IPS DF 4.7 (cell line): Measurements from ENCODE around the gene AGPAT2.

ENCODE experiments used
- DNase-seq: peaks from one replicate; pipeline ENCODE4 v3.0.0-alpha.2; 2013; ENCODE audit warnings: low spot score; ENCODE audit errors: extremely low read depth

Gene AGPAT2

DNA sequence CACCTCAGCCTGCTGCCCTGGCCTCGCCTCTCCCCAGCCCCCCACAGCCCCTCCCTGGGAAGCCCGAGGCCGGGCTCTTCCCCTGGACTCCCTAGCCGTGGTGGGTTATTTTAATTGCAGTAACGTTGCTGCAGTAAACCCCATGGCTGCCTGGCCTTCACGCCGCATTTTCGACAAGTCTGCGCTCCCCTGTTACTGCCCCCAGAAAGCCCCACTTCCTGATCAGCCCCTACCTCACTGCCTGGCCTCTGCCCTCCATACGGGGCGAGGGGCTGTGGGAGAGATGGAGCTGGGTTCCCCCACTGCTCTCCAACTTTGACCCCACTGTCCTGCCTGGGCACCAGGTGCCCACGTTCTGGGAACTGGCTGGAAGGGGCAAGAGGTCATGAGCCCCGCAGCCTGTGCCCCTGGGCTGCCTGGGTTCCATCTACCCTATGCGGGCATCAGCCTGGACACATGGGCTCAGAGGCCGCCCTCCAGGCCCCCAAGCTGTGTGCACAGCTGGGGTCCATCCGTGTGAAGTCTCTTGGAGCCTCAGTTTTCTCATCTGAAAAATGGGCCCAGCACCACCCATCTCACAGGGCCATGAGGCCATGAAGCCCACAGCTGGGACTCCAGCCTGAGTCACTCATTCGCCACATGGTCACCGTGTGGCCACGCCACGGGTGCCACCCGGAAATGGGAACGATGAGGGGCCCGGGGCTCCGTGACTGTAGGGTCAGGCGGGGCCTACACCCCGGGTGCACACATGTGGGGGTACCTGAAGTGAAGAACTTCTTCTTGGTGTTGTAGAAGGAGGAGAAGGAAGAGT is 13.1 kb downstream of the AGPAT2 start:
- no peak for DNase-seq

DNA sequence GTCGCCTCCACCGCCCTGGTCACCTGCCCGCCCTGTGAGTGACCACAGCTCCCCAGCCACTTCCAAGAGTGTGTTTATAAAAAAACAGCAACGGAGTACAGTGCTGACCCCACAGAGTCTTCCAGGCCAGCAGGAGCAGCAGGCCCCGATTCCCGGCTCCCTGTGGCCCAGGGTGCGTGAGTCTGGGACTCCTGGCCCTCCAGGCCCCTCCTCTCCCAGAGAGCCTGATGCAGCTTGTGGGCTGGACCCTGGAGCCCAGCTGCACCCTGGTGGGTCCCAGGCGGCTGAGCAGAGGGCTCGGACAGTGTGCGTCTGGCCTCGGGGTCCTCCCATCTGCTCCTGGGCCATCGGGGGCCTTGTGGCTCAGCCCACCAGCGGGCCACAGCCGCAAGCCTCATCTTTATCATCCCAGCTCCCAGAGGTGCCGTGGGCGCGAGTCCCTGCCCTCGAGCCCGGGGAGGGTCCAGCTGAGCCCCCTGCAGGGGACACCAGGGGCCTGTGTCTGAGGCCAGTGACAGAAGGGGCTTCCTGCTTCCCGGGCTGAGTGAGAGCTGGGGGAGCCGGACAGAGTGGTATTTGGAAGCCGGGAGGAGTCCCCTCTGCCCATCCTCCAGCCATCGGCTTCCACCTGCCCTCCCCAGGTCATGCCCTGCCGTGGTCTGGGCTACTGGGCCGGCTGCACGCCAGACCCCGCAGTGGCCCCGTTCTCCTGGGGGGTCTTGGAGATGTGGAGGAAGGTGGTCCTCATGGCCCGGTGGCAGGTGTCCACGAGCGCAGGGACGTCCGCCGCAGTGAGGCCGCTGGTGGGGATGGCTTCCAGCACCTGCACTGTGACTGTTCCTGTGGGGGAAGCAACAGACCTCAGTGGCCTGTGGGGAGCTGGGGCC is 13.9 kb downstream of the AGPAT2 start:
- DNase-seq: no peak

DNA sequence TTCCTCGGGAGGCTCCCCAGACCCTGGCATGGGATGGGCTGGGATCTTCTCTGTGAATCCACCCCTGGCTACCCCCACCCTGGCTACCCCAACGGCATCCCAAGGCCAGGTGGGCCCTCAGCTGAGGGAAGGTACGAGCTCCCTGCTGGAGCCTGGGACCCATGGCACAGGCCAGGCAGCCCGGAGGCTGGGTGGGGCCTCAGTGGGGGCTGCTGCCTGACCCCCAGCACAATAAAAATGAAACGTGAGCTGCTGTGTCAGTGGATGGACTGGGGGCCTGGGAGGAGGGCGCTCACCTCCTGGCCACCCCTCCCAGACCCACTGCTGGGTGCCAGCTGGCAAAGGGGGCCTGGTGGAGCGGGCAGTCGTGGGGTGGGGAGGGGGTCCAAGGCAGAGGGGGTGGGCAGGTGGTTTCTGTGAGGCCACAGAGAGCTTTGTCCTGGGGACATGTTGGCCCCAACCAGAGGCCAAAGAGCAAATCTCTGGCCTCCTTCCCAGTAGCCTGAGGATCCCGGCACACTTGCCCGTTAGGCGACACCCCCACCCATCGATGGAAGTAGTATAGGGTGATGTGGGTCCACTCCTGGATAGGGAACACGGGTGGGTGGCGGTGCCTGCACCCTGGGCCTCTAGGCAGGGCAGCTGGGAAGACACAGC is 14.7 kb downstream of the AGPAT2 start:
- no peak for DNase-seq

DNA sequence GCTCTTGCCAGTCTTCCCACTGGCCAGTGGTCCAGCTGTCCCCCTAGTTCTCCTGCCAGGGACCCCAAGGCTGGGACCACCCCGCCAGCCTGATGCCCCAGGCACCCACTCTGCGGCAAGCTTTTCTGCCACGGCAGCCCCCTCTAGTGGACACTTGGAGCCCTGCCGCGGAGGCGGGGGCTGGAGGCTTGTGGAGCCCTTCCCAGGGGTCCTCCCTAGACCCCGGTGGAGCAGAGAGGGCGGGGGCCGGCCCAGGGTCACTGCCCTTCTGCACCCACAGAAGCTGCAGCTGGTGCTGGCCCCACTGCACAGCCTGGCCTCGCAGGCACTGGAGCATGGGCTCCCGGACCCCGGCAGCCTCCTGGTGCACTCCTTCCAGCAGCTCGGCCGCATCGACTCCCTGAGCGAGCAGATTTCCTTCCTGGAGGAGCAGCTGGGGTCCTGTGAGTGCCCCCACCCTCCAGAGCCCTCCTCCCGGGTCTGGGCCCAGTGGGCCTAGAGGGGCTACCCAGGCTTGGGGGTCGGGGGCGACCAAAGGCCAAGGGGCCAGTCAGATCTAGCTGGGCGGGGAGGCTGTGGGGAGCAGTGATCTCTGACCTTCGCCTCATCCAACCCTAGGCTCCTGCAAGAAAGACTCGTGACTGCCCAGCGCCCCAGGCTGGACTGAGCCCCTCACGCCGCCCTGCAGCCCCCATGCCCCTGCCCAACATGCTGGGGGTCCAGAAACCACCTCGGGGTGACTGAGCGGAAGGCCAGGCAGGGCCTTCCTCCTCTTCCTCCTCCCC is 15.4 kb downstream of the AGPAT2 start:
- no peak for DNase-seq

DNA sequence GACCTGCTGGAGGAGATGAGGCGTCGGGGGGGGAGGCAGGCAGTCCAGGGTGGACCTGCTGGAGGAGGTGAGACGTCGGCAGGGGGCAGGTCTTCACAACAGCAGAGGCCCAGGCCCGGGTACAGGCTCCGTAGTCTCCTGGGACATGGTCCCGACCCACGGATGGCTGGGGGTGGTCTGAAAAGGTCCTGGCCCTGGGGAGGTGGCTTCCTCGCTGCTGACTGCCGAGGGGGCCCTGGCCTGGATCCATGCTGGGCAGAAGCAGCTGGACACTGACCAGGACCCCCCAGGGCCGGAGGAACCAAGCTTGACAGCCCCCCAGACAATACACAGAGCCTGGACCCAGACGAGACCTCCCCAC is 16.0 kb downstream of the AGPAT2 start:
- no peak for DNase-seq

DNA sequence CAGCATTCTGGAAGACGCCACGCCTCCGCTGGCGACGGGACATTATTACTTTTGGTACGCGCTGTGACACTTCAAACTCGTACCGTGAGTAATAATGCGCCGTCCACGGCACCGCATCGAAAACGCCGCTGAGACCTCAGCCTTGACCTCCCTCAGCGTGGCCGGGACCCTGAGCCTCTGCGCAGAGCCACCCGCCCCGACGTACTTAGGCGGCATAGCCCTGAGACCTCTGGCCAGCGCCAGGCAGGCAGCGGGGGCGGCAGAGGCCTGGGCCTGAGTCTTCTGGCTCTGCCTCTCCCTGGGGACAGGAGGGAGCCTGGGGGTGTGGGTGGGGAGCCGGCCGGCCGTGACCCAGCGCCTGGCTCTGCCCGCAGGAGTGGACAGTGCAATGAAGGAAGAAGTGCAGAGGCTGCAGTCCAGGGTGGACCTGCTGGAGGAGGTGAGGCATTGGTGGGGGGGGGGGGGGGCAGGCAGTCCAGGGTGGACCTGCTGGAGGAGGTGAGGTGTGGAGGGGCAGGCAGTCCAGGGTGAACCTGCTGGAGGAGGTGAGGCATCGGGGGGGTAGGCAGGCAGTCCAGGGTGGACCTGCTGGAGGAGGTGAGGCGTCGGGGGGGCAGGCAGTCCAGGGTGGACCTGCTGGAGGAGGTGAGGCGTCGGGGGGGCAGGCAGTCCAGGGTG is 16.5 kb downstream of the AGPAT2 start:
- DNase-seq: no peak

DNA sequence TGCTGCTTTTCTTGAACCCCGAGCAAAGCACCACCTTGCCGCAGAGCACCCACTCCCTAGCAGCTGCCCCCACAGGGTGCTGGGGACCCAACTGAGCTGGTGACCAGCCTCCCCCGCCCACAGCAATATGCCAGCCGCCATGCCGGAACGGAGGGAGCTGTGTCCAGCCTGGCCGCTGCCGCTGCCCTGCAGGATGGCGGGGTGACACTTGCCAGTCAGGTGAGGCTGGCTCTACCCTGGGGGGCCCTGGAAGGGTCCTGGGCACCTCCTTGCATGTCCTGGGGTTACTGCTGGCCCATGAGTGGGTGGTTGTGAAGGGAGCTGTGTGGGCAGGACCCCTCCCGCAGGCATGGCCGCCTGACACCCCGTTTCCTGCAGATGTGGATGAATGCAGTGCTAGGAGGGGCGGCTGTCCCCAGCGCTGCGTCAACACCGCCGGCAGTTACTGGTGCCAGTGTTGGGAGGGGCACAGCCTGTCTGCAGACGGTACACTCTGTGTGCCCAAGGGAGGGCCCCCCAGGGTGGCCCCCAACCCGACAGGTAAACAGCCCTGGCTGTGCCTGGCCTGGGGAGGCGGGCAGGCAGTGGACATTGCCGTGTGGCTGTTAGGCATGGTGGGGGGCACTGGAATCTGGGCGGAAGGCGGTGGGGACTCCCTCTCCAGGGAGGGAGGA is 17.3 kb downstream of the AGPAT2 start:
- DNase-seq: no peak

DNA sequence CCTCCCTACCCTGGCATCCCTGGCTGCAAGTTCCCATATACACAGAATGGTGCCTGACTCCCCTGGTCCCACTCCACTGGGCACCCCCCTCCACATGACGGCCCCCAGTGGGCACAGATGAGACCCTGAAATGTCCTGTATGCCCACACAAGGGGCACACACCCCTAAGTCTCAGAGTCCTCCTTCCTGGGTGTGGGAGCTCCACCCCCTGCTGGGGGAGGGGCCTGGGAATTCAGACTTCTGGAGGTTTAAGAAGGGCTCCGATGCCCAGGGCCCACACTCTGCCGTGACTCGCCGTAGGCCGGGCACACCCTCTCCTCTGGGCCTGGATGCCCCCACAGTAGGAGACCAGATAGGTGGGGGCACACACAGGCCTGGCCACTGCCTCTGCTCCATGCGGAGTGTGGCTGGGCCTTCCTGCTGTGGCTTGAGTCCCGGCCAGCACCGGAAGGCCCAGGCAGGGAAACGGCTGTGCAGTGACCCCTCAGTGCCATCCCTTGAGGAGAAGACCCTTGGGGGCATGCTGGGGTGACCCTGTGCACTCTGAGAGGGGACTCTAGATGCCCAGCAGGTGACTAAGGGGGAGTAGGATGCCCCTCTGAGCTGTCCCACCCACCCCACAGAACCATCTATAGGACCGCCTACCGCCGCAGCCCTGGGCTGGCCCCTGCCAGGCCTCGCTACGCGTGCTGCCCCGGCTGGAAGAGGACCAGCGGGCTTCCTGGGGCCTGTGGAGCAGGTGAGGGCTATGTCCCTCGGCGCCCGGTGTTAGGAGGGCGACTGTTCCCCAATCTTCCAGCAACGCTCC is 18.1 kb downstream of the AGPAT2 start:
- no peak for DNase-seq

DNA sequence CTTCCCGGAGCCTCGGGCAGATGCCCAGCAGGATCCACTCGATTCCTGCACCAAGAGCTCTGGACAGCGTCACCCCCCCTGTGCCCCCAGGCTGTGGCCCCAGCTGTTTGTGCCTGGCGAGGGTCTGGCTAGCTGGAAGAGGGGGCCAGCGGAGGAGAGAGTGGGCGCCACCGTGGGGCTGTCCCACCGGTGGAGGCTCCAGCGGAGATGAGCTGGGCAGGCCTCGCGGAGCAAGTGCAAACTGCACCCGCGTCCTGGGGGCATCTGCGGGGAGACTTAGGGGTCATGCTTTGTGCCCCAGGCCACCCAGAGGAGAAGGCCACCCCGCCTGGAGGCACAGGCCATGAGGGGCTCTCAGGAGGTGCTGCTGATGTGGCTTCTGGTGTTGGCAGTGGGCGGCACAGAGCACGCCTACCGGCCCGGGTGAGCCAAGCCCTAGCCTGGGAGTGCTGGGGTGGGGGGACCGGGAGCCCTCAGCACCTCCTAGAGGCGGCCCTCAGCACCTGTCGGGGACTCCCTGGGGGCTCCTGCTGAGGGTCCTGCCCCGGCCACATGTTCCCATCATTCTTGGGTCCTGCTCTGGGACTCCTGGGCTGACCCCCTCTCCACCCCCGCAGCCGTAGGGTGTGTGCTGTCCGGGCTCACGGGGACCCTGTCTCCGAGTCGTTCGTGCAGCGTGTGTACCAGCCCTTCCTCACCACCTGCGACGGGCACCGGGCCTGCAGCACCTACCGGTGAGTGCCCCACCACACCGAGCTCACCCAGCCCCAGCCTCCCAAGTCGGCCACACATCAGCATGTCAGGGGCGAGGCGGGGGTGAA is 19.1 kb downstream of the AGPAT2 start:
- no peak for DNase-seq

DNA sequence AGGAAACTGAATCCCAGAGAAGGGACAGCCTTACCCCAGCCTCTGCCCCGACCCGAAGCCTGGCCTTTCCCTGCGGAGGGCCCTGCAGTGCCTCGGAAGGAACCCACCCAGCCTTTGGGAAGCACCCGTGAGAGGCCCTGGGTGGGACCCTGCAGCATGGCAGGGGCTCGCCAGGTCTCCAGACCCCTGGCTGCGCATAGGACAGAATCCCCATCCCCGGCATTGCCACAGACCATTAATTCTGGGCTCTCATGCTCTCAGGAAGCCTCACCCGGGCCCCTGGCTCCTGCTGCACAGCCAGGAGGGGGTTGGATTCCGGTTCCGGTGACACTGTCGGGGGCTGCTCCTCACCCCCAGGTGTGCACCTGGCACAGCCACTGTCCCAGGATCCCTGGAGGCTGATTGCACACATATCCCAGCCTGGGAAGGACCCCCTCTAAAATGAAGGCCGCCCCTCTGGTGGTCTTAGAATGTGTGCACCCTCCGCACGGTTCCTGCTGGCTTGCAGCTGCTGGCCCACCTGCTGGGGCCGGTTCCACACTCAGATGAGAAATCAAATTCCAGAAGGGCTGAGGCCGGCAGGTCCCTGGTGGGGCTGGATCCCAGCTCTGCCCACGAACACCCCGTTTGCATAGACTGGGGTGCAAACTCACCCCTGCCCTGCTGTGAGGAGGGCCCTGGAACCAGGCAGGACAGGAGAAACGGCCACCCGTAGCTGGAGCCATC is 19.9 kb downstream of the AGPAT2 start:
- DNase-seq: no peak

DNA sequence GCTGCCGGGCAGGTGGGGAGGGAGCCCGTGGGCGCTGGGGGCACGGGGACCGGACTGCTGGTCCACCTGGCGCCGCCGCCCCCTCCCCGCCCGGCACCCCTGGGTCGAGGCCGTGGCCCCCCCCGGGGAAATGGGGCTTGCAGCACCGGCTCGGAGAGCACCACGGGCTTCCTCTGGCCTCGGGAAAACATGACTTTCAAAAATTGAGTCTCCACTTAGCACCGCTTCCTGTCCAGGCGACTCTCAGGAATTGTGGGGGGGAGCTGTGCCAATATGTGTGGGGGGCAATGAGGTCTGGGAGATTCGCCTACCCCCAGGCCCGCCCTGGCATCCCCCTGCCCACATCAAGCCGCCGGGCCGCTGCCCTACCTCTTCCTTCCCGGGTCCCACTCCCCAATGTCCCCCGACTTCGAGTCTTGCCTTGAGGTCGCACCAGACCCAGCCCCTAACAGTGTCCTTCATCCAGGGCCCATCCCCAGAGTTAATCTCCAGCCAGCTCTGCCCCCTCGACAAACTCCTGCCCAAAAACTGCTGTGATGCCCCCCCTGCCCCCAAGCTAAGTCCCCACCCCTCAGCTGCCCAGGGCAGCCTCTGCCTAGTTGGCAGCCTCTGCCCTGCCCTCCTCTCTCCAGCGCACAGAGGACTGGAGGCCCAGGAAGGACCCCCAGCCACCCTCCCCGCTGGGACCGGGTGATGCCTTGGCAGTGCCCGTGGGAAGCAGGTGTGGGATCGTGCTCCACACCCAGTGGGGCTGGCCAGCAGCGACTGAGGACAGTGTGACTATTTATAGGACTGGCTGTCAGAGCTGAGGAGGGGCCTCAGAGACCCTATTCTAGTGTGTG is 20.7 kb downstream of the AGPAT2 start:
- DNase-seq: no peak

DNA sequence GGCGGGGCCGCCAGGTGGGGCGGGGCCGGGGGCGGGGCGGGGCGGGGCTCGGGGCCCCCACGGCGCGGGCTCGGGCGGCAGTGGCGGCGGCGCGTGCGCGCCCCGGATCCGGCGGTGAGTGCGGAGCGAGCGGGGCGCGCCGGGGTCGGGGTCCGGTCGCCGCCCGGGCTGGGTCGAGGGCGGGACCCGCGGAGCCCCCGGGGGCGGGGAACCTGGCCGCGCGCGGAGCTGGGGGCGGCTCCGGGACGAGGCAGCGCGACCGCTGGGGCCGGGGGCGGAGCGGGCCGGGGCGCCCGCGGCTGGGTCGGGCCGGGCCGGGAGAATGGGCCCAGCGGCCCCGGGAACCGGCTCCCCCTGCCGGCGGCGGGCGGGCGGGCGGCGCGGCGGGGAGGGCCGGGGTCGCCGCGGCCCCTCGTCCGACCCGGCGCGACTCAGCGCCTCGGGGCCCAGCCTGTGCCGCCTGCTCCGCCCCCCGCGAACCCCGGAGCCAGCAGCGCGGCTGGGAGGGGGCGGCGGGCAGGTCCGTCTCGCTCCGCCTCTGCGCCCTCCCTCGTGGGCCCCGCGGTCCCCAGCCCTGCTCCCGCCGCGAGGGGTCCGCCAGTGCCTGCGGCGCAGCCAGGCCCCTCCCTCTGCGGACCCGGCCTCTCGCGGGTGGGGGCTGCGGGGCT is 21.4 kb downstream of the AGPAT2 start:
- no peak for DNase-seq

DNA sequence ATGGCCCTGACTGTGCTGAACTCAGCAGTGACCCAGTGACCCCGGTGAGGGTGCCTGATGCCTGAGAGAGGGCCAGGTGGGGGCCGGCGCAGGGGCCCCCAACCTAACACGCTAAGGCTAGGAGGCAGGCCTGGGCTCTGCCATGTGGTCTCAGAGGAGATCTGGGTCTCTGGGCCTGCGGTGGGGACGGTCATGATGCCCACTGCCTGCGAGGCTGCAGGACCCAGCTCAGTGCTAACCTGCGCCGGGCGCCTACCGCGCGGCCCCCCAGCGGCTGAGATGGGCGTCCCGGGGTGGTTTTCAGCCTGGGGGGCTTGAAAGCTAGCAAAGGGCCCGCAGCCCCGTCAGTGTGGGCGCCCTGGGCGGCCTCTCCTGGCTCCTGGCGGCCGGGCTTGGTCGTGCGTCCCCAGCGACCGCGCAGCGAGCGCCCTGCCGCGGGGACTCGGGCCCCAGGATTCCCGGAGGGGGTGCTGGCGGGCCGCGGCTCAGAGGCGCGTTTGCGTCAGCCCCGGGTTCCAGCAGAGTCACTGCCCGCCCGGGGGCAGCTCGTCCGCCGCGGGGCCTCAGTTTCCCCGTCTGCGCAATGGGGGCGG is 22.1 kb downstream of the AGPAT2 start:
- DNase-seq: no peak

DNA sequence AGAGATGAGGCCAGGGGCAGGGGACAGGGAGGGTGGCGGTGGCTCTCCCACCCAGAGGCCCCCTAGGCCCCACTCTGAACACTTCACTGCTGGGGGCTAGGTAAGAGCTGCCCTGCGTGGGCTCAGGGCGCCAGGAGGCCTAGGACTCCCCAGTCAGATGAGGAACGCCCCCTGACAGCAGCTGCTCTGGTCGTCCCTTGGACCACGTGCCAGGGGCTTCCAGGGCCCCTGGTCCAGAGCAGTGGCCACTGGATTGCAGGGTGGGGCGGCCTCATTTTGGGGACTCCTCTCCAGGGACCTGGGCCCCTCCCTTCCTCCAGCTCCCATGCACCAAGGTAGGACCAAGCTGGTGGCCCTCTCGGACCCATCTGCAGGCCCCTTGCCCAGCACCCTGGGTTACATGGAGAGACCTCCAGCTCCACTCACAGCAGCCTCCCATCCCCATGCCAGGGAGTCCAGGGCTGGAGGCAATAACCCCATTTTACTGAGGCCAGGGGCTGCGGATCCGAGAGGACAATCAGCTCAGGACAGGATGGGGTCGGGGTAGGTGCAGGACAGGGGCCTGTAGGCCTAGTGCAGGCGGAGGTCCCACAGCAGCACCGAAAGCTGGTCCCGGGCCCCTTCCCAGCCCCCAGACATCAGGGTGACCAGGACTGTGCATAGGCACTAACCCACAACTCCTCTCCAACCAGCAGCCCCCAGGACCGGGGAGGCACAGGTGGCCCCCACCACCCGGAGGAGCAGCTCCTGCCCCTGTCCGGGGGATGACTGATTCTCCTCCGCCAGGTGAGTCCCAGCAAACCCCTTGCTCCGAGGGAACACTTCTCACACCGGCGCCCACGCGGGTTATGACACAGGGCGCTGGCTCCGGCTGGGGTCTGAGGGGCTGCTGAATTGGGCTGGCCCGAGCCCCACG is 23.0 kb downstream of the AGPAT2 start:
- no peak for DNase-seq
